OCI-LY7 (cell line): ENCODE data around the gene APOA1. TPM values are rescaled to one million over a fixed set of nuclear protein-coding genes. Genes with fewer than 3 reads are reported as not detected.

Source experiments
- BruUV-seq: library from RNA; stranded (reverse); fragments of 400-500 nt; replicated peaks from 2 replicates; lab custom pipeline; 2021; lab: Mats Ljungman, UMichigan
- CTCF ChIA-PET: fragments of 300-600 bp; sonication (Branson Sonifier 250); formaldehyde crosslinking; loops from one replicate; lab custom pipeline; 2022; ENCODE audit warnings: antibody characterized with exemption; ENCODE audit not compliant: unreplicated experiment; lab: Charles Lee
- POLR2A ChIA-PET: fragments of 300-600 bp; sonication (Branson Sonifier 250); formaldehyde crosslinking; loops from one replicate; lab custom pipeline; 2022; ENCODE audit warnings: antibody characterized with exemption; lab: Charles Lee
- DNase-seq: peaks from one replicate; pipeline ENCODE4 v3.0.0-alpha.2; 2015; ENCODE audit warnings: low spot score
- H2AFZ ChIP-seq: fragments of 200-600 bp; sonication (generic), shearing (Covaris generic); 2 replicates; pipeline ENCODE4 v1.6.1; 2014; ENCODE audit warnings: mild to moderate bottlenecking, antibody characterized with exemption, low read length, moderate library complexity
- H3K27ac ChIP-seq: fragments of 200-600 bp; sonication (generic); 2 replicates; pipeline ENCODE4 v1.5.1; 2014; ENCODE audit warnings: mixed run types, low read depth, mild to moderate bottlenecking, moderate library complexity, low read length, inconsistent platforms; ENCODE audit not compliant: poor library complexity, severe bottlenecking
- H3K36me3 ChIP-seq: fragments of 200-600 bp; sonication (generic); 2 replicates; pipeline ENCODE4 v1.6.1; 2014; ENCODE audit warnings: mild to moderate bottlenecking, antibody characterized with exemption, low read length, moderate library complexity, mixed read lengths; ENCODE audit not compliant: insufficient read depth
- H3K4me1 ChIP-seq: fragments of 200-600 bp; sonication (generic); 2 replicates; pipeline ENCODE4 v1.5.1; 2014; ENCODE audit warnings: mild to moderate bottlenecking, low read length; ENCODE audit not compliant: insufficient read depth, poor library complexity, severe bottlenecking
- H3K4me2 ChIP-seq: fragments of 200-600 bp; sonication (generic); 2 replicates; pipeline ENCODE4 v1.6.1; 2014; ENCODE audit warnings: mild to moderate bottlenecking, low read length
- H3K4me3 ChIP-seq: fragments of 200-600 bp; sonication (generic); 2 replicates; pipeline ENCODE4 v1.5.1; 2014; ENCODE audit warnings: mild to moderate bottlenecking, low read depth, low read length; ENCODE audit not compliant: poor library complexity, severe bottlenecking
- H3K79me2 ChIP-seq: fragments of 200-600 bp; sonication (generic); 2 replicates; pipeline ENCODE4 v1.6.1; 2016; ENCODE audit warnings: low read depth, mild to moderate bottlenecking, low read length, moderate library complexity, mixed read lengths; ENCODE audit not compliant: insufficient read depth
- H3K9me2 ChIP-seq: fragments of 200-600 bp; sonication (generic); 2 replicates; pipeline ENCODE4 v1.6.1; 2016; ENCODE audit warnings: mild to moderate bottlenecking, low read length, mixed read lengths; ENCODE audit not compliant: insufficient read depth
- H3K9me3 ChIP-seq: fragments of 200-600 bp; sonication (generic); 2 replicates; pipeline ENCODE4 v1.6.1; 2014; ENCODE audit warnings: mild to moderate bottlenecking, mixed run types, low read length, mixed read lengths
- H4K20me1 ChIP-seq: fragments of 200-600 bp; sonication (generic); 2 replicates; pipeline ENCODE4 v1.6.1; 2014; ENCODE audit warnings: mild to moderate bottlenecking, antibody characterized with exemption, low read length, moderate library complexity, mixed read lengths; ENCODE audit not compliant: insufficient read depth
- EZH2phosphoT487 ChIP-seq: fragments of 200-600 bp; sonication (generic); IDR thresholded peaks from 2 replicates; pipeline ENCODE4 v1.6.1; 2018; ENCODE audit warnings: low read depth, borderline replicate concordance, mild to moderate bottlenecking, mixed run types, antibody characterized with exemption, low read length, moderate library complexity, mixed read lengths
- intact Hi-C: fragments of 100-400 bp; cut with micrococcal nuclease; formaldehyde crosslinking; loops from one replicate; pipeline ENCODE4 v1.10.0; 2022; ENCODE audit not compliant: unreplicated experiment
- total RNA-seq, 2 experiments: library from RNA; depleted of rRNA in 1 of 2; stranded (reverse); fragments of >200 nt in 1 of 2; shearing (Covaris generic) in 1 of 2; gene quantifications; 2 replicates each; pipeline ENCODE4 v1.2.3, GENCODE V29; 2014 to 2022
- TF ChIP-seq, protein P1 (sequence below): fragments of 200-600 bp; sonication (generic); conservative IDR thresholded peaks from 2 replicates; pipeline ENCODE4 v1.5.1; 2014; ENCODE audit warnings: mild to moderate bottlenecking, antibody characterized with exemption, low read length, moderate library complexity, mixed read lengths

The APOA1 gene
- total RNA-seq, 2 experiments from 2014 or later: 0.22 TPM; not detected in 1

DNA sequence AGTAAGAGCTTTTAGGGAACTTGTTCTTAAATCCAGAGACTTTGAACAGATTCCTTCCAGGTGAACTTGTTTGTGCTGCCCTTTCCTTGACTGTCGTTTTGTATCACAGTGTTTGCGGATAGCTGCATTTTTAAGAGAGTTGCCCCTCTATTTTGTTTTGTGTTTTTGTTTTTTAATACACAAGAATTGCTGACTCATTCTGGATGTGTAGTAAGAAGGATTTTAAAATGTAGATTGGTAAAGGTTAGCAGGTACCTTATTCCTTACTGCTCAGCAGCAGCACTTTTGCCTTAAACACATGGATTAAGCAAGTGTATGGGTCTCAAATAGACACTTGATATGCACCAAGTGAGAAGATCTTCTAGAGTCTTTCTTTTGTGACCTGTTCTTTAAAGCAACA lies 36.8 kb downstream of the APOA1 start:
- intact Hi-C loops: no loop called here
- Histone ChIP-seq H3K79me2 (no peaks in the 10 kb centered on the region), H3K27ac (no peak overlapping the region), H3K36me3 (no peaks in the 10 kb centered on the region), H3K4me3 (no peak overlapping the region), H2AFZ (no peak overlapping the region), H3K4me1 (no peaks in the 10 kb centered on the region), H3K9me3 (no peaks in the 10 kb centered on the region), H3K9me2 (no peaks in the 10 kb centered on the region), H4K20me1 (no peaks in the 10 kb centered on the region), H3K4me2 (no peak overlapping the region)
- no peak for TF ChIP-seq EZH2phosphoT487
- TF ChIP-seq, protein P1, sequence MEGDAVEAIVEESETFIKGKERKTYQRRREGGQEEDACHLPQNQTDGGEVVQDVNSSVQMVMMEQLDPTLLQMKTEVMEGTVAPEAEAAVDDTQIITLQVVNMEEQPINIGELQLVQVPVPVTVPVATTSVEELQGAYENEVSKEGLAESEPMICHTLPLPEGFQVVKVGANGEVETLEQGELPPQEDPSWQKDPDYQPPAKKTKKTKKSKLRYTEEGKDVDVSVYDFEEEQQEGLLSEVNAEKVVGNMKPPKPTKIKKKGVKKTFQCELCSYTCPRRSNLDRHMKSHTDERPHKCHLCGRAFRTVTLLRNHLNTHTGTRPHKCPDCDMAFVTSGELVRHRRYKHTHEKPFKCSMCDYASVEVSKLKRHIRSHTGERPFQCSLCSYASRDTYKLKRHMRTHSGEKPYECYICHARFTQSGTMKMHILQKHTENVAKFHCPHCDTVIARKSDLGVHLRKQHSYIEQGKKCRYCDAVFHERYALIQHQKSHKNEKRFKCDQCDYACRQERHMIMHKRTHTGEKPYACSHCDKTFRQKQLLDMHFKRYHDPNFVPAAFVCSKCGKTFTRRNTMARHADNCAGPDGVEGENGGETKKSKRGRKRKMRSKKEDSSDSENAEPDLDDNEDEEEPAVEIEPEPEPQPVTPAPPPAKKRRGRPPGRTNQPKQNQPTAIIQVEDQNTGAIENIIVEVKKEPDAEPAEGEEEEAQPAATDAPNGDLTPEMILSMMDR: no peak
- ChIA-PET POLR2A (interaction anchor here (1.0 kb wide), 1 partner anchor 10 kb away, joined by 3 read pairs; no protein-coding TSS in a partner anchor), CTCF (no interaction called here)
- BruUV-seq: no TSS peak
- no peak for DNase-seq

DNA sequence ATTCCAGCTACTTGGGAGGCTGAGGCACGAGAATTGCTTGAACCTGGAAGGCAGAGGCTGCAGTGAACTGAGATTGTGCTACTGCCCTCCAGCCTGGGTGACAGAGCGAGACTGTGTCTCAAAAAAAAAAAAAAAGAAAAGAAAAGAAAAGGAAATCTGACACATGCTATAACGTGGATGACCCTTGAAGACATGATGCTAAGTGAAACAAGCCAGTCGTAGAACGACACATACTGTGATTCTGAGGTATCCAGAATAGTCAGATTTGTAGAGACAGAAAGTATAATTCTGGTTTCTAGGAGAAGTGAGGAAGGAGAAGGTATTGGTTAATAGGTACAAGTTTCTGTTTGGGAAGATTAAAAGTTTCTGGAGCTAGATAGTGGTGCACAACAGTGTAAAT lies 39.1 kb downstream of the APOA1 start:
- H3K4me1 ChIP-seq: no peaks in the 10 kb centered on the region
- intact Hi-C loops: no loop called here
- no peak overlapping the region for H2AFZ ChIP-seq
- no peaks in the 10 kb centered on the region for H3K9me2 ChIP-seq
- DNase-seq: no peak
- no peak overlapping the region for H3K27ac ChIP-seq
- H3K79me2 ChIP-seq: no peaks in the 10 kb centered on the region
- TF ChIP-seq, protein P1: no peak
- no peak for TF ChIP-seq EZH2phosphoT487
- H4K20me1 ChIP-seq: no peaks in the 10 kb centered on the region
- no TSS peak for BruUV-seq
- POLR2A ChIA-PET: no interaction called here
- H3K36me3 ChIP-seq: no peaks in the 10 kb centered on the region
- H3K4me2 ChIP-seq: no peak overlapping the region
- H3K4me3 ChIP-seq: no peak overlapping the region
- no peaks in the 10 kb centered on the region for H3K9me3 ChIP-seq
- CTCF ChIA-PET: no interaction called here

DNA sequence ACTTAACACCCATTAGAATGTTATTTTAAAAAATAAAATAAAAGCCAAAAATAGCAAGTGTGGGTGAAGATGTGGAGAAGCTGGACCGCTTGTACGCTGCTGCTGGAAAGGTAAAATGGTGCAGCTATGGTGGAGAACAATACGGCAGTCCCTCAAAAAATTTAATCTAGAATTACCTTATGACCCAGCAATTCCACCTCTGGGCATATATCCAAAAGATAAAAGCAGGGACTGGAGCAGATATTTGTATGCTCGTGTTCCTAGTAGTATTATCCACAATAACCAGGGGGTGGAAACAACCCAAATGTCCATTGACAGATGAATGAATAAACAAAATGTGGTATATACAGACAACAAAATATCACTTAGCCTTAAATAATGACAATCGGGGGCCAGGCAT lies 39.6 kb downstream of the APOA1 start:
- Histone ChIP-seq H3K9me3 (no peaks in the 10 kb centered on the region), H3K9me2 (no peaks in the 10 kb centered on the region), H4K20me1 (no peaks in the 10 kb centered on the region), H2AFZ (no peak overlapping the region), H3K4me1 (no peaks in the 10 kb centered on the region), H3K27ac (no peak overlapping the region), H3K36me3 (no peaks in the 10 kb centered on the region), H3K4me2 (no peak overlapping the region), H3K79me2 (no peaks in the 10 kb centered on the region), H3K4me3 (no peak overlapping the region)
- intact Hi-C loops: no loop called here
- BruUV-seq: no TSS peak
- TF ChIP-seq, protein P1: no peak
- no peak for TF ChIP-seq EZH2phosphoT487
- ChIA-PET POLR2A (no interaction called here), CTCF (no interaction called here)
- no peak for DNase-seq
